DND-41 (cell line): Measurements from ENCODE around the gene NUDT12.

Experiments used
- EZH2 ChIP-seq: IDR thresholded peaks from 3 replicates; pipeline ENCODE4 v1.6.1; 2012; ENCODE audit warnings: borderline replicate concordance, low read depth, mild to moderate bottlenecking, moderate library complexity, low read length, inconsistent platforms; ENCODE audit not compliant: severe bottlenecking
- TF ChIP-seq, protein P1 (sequence below): IDR thresholded peaks from 2 replicates; pipeline ENCODE4 v1.5.1; 2012; ENCODE audit warnings: borderline replicate concordance, low read length, moderate library complexity, mild to moderate bottlenecking; ENCODE audit not compliant: poor library complexity, severe bottlenecking; ENCODE audit errors: extremely low read depth

DNA sequence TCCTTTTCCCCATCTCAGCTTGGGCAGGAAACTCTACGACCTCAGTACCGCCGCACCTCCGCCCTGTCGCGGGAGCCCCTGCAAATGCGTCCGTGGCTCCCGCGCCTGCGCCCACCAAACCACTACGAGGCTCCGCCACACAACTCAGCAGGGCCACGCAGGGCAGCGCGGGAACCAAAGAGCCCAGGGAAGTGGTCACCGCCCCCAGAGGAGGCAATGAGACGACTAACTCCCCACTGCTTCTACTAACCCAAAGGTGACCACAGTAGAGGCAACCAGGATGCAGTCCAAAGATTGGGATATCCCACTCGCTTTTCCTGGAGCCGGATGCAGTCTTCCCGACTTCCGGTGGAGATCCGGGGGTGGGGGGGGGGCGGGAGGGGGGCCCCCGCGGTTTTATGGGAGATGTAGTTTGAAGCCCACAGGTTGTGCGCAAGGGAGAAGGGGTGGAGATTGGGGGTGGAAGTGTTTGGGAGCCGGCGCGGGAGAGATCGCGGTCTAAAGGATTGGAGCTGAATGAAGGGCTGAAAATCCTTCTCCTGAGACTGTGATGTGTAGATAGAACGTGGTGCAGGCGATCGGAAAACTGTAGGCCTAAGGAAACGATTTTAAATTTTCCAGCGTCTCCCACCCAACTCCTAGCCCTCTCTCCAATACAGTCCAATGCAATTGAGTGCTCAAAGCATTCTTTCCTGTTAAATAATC, at the start of gene NUDT12:
- TF ChIP-seq EZH2: no peak
- TF ChIP-seq, protein P1, sequence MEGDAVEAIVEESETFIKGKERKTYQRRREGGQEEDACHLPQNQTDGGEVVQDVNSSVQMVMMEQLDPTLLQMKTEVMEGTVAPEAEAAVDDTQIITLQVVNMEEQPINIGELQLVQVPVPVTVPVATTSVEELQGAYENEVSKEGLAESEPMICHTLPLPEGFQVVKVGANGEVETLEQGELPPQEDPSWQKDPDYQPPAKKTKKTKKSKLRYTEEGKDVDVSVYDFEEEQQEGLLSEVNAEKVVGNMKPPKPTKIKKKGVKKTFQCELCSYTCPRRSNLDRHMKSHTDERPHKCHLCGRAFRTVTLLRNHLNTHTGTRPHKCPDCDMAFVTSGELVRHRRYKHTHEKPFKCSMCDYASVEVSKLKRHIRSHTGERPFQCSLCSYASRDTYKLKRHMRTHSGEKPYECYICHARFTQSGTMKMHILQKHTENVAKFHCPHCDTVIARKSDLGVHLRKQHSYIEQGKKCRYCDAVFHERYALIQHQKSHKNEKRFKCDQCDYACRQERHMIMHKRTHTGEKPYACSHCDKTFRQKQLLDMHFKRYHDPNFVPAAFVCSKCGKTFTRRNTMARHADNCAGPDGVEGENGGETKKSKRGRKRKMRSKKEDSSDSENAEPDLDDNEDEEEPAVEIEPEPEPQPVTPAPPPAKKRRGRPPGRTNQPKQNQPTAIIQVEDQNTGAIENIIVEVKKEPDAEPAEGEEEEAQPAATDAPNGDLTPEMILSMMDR: no peak
